Large intestine (tissue), 3 donors: ENCODE data around the gene PTPN7. TPM values are rescaled to one million over a fixed set of nuclear protein-coding genes. Genes with fewer than 3 reads are reported as not detected.
A peak's percentile ranks its signal among the peaks of the same experiment; 100 is the strongest.
"Not testable (repeated sequence)": the region's sequence is repeated elsewhere in the genome, so short reads cannot be mapped to it uniquely, and the experiment has no call there.

Source experiments
- DNase-seq, 2 donors: peaks; one replicate each; pipeline versions ENCODE4 v3.0.0 to v3.0.0-alpha.2; 2013
- H3K27ac ChIP-seq: one replicate; pipeline ENCODE4 v1.5.1; 2013; ENCODE audit warnings: low read length
- H3K27me3 ChIP-seq: 2 replicates; pipeline ENCODE4 v1.6.1; 2013; ENCODE audit warnings: low read length; ENCODE audit not compliant: control insufficient read depth, insufficient read depth
- H3K36me3 ChIP-seq: 2 replicates; pipeline ENCODE4 v1.6.1; 2013; ENCODE audit warnings: low read length; ENCODE audit not compliant: control insufficient read depth, insufficient read depth
- H3K4me1 ChIP-seq: one replicate; pipeline ENCODE4 v1.6.1; 2013; ENCODE audit warnings: low read length; ENCODE audit not compliant: control insufficient read depth, insufficient read depth
- H3K4me3 ChIP-seq: one replicate; pipeline ENCODE4 v1.5.1; 2013; ENCODE audit warnings: low read length
- H3K9me3 ChIP-seq: one replicate; pipeline ENCODE4 v1.6.1; 2013; ENCODE audit warnings: mild to moderate bottlenecking, low read depth, low read length, moderate library complexity; ENCODE audit not compliant: control insufficient read depth
- WGBS: methylation state at CpG from one replicate; pipeline ENCODE4 v1.1.5; 2013; ENCODE audit warnings: low lambda C conversion rate; ENCODE audit not compliant: insufficient coverage; 5-methylcytosine and 5-hydroxymethylcytosine counted together
- polyA plus RNA-seq: library from polyadenylated mRNA; unstranded; fragments of 120-200 nt; gene quantifications from one replicate; pipeline ENCODE4 v1.2.1, GENCODE V29; 2013

PTPN7 gene
- polyA plus RNA-seq, 1 donor: 4.4 TPM

GRCh38 chr1:202116287-202116686, 44.1 kb downstream of the PTPN7 start:
- no peak overlapping the region for H3K4me3 ChIP-seq
- no peak overlapping the region for H3K27ac ChIP-seq
- WGBS: no CpG with 5 or more reads among the region's 8 CpGs

GRCh38 chr1:202113690-202114300, 46.6 kb downstream of the PTPN7 start:
- H3K36me3 ChIP-seq: no peaks in the 10 kb centered on the region
- H3K4me1 ChIP-seq: peaks cover 50% of the 10 kb centered on the region
- H3K27me3 ChIP-seq: no peaks in the 10 kb centered on the region
- no peaks in the 10 kb centered on the region for H3K9me3 ChIP-seq
- no peak overlapping the region for H3K4me3 ChIP-seq
- H3K27ac ChIP-seq: peak overlapping the region; percentile 87
- DNase-seq: peak in 1 of 2 donors; percentile 61
- WGBS: no CpG with 5 or more reads among the region's 2 CpGs

More at GRCh38 chr1:202116287-202116686, 44.1 kb downstream of the PTPN7 start:
- no peak for DNase-seq
- Histone ChIP-seq H3K36me3 (no peaks in the 10 kb centered on the region), H3K27me3 (no peaks in the 10 kb centered on the region), H3K4me1 (peaks cover 38% of the 10 kb centered on the region), H3K9me3 (no peaks in the 10 kb centered on the region)

- Histone ChIP-seq H3K27me3 (no peaks in the 10 kb centered on the region), H3K4me3 (no peak overlapping the region), H3K4me1 (peaks cover 50% of the 10 kb centered on the region), H3K27ac (peak overlapping the region; percentile 87), H3K36me3 (no peaks in the 10 kb centered on the region), H3K9me3 (no peaks in the 10 kb centered on the region)
- WGBS: no CpG with 5 or more reads among the region's 5 CpGs
- peak; percentile 86 to 89 for DNase-seq
Measured at GRCh38 chr1:202112859-202113689, 47.3 kb downstream of the PTPN7 start.

- DNase-seq, H3K4me3 ChIP-seq, H3K9me3 ChIP-seq, H3K27me3 ChIP-seq, H3K36me3 ChIP-seq, H3K27ac ChIP-seq: not testable (repeated sequence)
- 100% methylated on average over 2 of the region's 7 CpGs for WGBS
- peaks cover 59% of the 10 kb centered on the region for H3K4me1 ChIP-seq
Measured at GRCh38 chr1:202111589-202111988, 48.8 kb downstream of the PTPN7 start.

GRCh38 chr1:202110977-202111376, 49.4 kb downstream of the PTPN7 start:
- Histone ChIP-seq H3K9me3 (no peaks in the 10 kb centered on the region), H3K27ac (no peak overlapping the region), H3K4me3 (no peak overlapping the region), H3K27me3 (no peaks in the 10 kb centered on the region), H3K4me1 (peaks cover 63% of the 10 kb centered on the region), H3K36me3 (no peaks in the 10 kb centered on the region)
- DNase-seq: no peak
- WGBS: no CpG with 5 or more reads among the region's 3 CpGs

- Histone ChIP-seq H3K27ac (peak overlapping the region; percentile 96), H3K4me1 (peaks cover 64% of the 10 kb centered on the region), H3K36me3 (no peaks in the 10 kb centered on the region), H3K4me3 (no peak overlapping the region), H3K9me3 (no peaks in the 10 kb centered on the region), H3K27me3 (no peaks in the 10 kb centered on the region)
- WGBS: no CpG with 5 or more reads among the region's 13 CpGs
- peak; percentile 94 to 98 for DNase-seq
Measured at GRCh38 chr1:202107801-202108731, 52.3 kb downstream of the PTPN7 start.

- Histone ChIP-seq H3K9me3 (no peaks in the 10 kb centered on the region), H3K4me1 (peaks cover 57% of the 10 kb centered on the region), H3K36me3 (no peaks in the 10 kb centered on the region), H3K27me3 (no peaks in the 10 kb centered on the region), H3K27ac (peak overlapping the region; percentile 96), H3K4me3 (no peak overlapping the region)
- DNase-seq: peak in 1 of 2 donors; percentile 54
- no CpG with 5 or more reads among the region's 5 CpGs for WGBS
Measured at GRCh38 chr1:202107321-202107761, 53.1 kb downstream of the PTPN7 start.

GRCh38 chr1:202106340-202107254, 53.8 kb downstream of the PTPN7 start:
- Histone ChIP-seq H3K9me3 (no peaks in the 10 kb centered on the region), H3K4me1 (peaks cover 57% of the 10 kb centered on the region), H3K36me3 (no peaks in the 10 kb centered on the region), H3K27ac (peak overlapping the region; percentile 96), H3K27me3 (no peaks in the 10 kb centered on the region), H3K4me3 (no peak overlapping the region)
- peak; percentile 97 to 99 for DNase-seq
- no CpG with 5 or more reads among the region's 10 CpGs for WGBS

GRCh38 chr1:202105571-202106339, 54.6 kb downstream of the PTPN7 start:
- H3K4me3 ChIP-seq: no peak overlapping the region
- no CpG with 5 or more reads among the region's 10 CpGs for WGBS
- H3K4me1 ChIP-seq: peaks cover 57% of the 10 kb centered on the region
- peak overlapping the region; percentile 96 for H3K27ac ChIP-seq
- H3K27me3 ChIP-seq: no peaks in the 10 kb centered on the region
- peak; percentile 94 to 98 for DNase-seq
- no peaks in the 10 kb centered on the region for H3K36me3 ChIP-seq
- no peaks in the 10 kb centered on the region for H3K9me3 ChIP-seq
